IPS-18a (cell line): ENCODE results near the gene MRPS18B.

Experiments used
- H3K27ac ChIP-seq: one replicate; pipeline ENCODE4 v1.5.1; 2013; ENCODE audit warnings: low read length
- H3K27me3 ChIP-seq: one replicate; pipeline ENCODE4 v1.6.1; 2013; ENCODE audit warnings: mild to moderate bottlenecking, low read length; ENCODE audit not compliant: control insufficient read depth, insufficient read depth
- H3K36me3 ChIP-seq: one replicate; pipeline ENCODE4 v1.6.1; 2013; ENCODE audit warnings: low read depth, low read length; ENCODE audit not compliant: control insufficient read depth
- H3K4me1 ChIP-seq: one replicate; pipeline ENCODE4 v1.6.1; 2013; ENCODE audit warnings: low read depth, low read length; ENCODE audit not compliant: control insufficient read depth
- H3K4me3 ChIP-seq: one replicate; pipeline ENCODE4 v1.5.1; 2013; ENCODE audit warnings: low read length
- H3K9ac ChIP-seq: one replicate; pipeline ENCODE4 v1.6.1; 2013; ENCODE audit warnings: mild to moderate bottlenecking, low read length, moderate library complexity
- H3K9me3 ChIP-seq: one replicate; pipeline ENCODE4 v1.6.1; 2013; ENCODE audit warnings: low read depth, low read length; ENCODE audit not compliant: control insufficient read depth

MRPS18B gene

DNA sequence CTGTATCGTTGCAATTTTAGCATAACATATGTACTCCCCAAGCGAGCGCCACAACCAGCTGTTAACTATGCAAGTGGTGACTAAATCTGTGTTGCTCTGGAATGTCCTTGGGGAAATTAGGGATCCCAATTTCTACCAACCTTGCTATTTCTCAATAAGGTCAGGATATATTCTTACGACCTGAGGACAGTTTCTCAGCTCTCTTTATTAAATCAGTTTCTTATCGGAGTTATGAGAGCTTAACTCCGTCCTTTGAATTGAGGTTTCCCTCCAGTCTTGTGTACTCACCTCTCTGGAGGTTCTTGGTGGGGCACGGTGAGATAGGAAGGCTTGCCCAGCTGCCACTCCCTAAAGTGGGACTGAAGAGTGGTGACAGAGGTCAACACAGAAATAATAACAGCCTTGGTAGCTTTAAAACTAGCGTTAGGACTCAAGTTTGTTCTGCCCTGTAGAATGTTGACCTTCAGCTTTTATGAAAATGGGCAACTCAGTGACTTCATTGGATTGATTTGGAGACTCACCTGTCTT lies 694 bp downstream of the MRPS18B start:
- peak overlapping the region; percentile 93 for H3K9ac ChIP-seq
- H3K27me3 ChIP-seq = no peaks in the 10 kb centered on the region
- H3K36me3 ChIP-seq = peaks cover 29% of the 10 kb centered on the region
- H3K9me3 ChIP-seq = no peaks in the 10 kb centered on the region
- peak overlapping the region; percentile 96 for H3K4me3 ChIP-seq
- peaks cover 10% of the 10 kb centered on the region for H3K4me1 ChIP-seq
- H3K27ac ChIP-seq = peak overlapping the region; percentile 97

DNA sequence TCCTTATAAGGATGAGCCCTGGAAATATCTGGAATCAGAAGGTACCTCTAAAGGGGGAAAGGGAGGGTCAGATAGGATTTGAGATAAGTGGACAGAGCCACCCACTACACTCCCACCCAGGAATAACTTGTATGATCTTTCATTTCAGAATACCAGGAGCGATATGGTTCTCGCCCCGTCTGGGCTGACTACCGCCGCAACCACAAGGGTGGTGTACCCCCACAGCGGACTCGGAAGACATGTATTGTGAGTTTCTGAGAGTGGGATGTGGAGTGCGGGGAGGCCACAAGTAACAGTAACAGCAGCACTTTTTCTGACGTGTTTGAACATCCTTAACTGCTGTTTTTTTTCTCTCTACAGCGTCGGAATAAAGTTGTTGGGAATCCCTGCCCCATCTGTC lies 1.9 kb downstream of the MRPS18B start:
- peaks cover under 1% of the 10 kb centered on the region for H3K4me1 ChIP-seq
- no peaks in the 10 kb centered on the region for H3K27me3 ChIP-seq
- H3K36me3 ChIP-seq = peaks cover 36% of the 10 kb centered on the region
- no peaks in the 10 kb centered on the region for H3K9me3 ChIP-seq
- no peak overlapping the region for H3K27ac ChIP-seq
- no peak overlapping the region for H3K9ac ChIP-seq
- H3K4me3 ChIP-seq = no peak overlapping the region

DNA sequence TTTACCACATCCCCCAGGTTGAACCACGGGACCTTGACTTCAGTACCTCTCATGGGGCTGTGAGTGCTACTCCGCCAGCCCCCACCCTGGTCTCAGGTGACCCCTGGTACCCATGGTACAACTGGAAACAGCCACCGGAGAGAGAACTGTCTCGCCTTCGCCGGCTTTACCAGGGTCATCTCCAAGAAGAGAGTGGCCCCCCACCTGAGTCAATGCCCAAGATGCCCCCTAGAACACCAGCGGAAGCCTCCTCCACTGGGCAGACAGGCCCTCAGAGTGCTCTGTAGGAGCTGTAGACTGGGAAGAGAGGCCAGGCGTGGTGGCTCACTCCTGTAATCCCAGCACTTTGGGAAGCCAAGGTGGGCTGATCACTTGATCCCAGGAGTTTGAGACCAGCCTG lies 7.9 kb downstream of the MRPS18B start:
- Histone ChIP-seq H3K9me3 (no peaks in the 10 kb centered on the region), H3K36me3 (peaks cover 55% of the 10 kb centered on the region), H3K27ac (no peak overlapping the region), H3K4me1 (peaks cover 14% of the 10 kb centered on the region), H3K27me3 (no peaks in the 10 kb centered on the region), H3K4me3 (no peak overlapping the region), H3K9ac (no peak overlapping the region)

DNA sequence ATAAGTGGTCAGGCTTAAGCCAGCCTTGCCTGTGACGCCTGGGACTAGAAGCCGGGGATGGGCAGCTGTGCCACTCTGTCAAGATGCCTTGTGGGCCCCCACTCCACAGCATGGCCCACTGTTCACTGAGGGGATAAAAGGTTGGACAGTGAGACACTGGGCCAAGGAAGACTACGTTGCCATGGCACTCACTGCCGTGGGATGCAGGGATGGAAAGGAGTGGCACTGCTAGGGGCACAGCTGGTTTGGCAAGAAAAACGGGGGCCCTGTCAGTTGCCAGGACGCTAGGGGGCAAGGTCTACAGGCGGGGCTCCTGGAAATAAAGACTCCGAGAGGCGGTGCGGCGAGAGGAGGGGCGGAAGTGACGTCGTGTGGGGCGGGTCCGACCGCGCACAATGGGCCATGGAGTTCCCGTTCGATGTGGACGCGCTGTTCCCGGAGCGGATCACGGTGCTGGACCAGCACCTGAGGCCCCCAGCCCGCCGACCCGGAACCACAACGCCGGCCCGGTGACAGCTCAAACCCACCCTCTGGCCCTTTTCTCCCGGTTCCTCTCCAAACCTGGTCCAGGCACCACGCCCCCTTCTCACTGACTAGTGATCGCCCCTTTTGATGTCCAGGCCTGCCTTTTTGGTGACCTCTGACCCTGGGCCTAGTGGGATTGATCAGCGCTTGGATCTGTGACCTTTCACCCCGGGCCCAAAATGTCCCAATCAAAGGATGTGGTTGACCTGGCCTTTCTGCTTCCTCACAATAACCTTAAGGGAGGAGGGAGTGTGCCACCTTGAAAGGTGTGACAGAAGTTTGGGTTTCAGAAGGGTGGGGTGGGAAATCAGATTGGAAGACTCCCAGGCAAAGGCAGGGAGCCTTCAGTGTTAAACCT lies 9.1 kb downstream of the MRPS18B start, which contains the start of gene ATAT1:
Gene ATAT1, plus strand, starts transcription at position 391 of the 883 bp plus-strand sequence.
- H3K36me3 ChIP-seq = peaks cover 52% of the 10 kb centered on the region
- H3K27me3 ChIP-seq = no peaks in the 10 kb centered on the region
- H3K4me3 ChIP-seq = peak within 1 kb of the TSS; percentile 88
- H3K4me1 ChIP-seq = peaks cover 14% of the 10 kb centered on the region
- no peaks in the 10 kb centered on the region for H3K9me3 ChIP-seq
- peak within 1 kb of the TSS; percentile 55 for H3K27ac ChIP-seq
- peak within 1 kb of the TSS; percentile 76 for H3K9ac ChIP-seq

DNA sequence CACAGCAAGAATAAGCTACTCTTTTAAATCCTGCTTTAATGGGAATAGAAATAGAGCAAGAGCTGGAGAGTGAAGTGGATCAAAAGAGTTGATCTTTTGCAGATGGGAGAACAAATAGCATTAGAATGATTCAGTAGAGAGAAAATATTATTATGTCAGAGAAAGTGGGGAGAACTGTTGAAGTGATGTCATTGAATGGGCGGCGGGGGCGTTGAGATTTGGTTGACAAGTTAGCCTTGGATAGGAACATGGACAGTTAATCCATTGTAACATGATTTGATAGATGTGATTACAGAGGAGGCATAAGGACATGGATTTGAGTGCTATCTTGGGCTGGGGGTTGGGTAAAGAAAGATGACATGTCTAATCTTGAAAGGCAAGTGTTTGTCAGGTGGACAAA lies 18.2 kb downstream of the MRPS18B start:
- peaks cover 28% of the 10 kb centered on the region for H3K36me3 ChIP-seq

DNA sequence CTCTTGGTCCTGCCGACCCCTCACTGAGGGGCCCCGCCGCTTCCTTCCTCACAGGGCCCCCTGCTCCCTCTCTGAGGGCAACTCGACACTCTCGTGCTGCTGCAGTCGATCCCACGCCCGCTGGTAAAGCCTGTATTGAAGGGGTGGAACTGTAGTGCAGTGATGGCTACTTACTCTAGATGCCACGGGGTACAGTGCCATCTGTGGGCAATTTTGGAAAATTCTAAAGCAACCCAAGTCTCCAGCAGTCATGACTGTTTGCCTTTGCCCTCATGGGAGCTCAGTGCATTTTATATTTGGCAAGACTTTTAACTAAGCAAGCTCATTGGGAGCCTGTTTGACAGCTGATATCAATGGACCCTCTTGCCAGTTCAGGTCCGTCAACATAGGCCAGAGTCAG lies 22.8 kb downstream of the MRPS18B start:
- no peaks in the 10 kb centered on the region for H3K27me3 ChIP-seq
- H3K4me1 ChIP-seq = no peaks in the 10 kb centered on the region
- H3K9me3 ChIP-seq = no peaks in the 10 kb centered on the region
- H3K4me3 ChIP-seq = no peak overlapping the region
- no peak overlapping the region for H3K27ac ChIP-seq
- H3K9ac ChIP-seq = no peak overlapping the region
- H3K36me3 ChIP-seq = peaks cover 26% of the 10 kb centered on the region

More for the DNA sequence above, 18.2 kb downstream of the MRPS18B start:
- no peak overlapping the region for H3K4me3 ChIP-seq
- no peaks in the 10 kb centered on the region for H3K4me1 ChIP-seq
- H3K9me3 ChIP-seq = no peaks in the 10 kb centered on the region
- H3K9ac ChIP-seq = no peak overlapping the region
- no peak overlapping the region for H3K27ac ChIP-seq
- no peaks in the 10 kb centered on the region for H3K27me3 ChIP-seq

DNA sequence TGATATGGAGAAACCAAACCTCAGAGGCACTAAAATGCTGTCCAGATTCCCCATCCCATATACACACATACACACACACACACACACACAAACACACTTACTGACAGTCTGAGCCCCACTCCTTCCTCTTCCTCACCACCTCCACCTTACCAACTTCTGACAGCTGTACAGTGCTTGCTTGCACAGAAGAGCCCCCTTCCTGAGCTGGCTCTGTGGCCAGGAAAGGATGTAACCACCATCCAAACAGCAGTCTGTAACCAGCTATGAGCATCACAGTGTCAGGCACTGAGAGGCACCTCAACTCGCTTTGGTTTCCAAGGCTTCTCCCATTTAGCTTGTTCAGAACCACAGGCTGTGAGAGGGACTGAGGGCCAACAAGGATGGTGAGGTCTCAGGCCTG lies 23.4 kb downstream of the MRPS18B start:
- no peaks in the 10 kb centered on the region for H3K27me3 ChIP-seq
- no peak overlapping the region for H3K27ac ChIP-seq
- no peaks in the 10 kb centered on the region for H3K4me1 ChIP-seq
- H3K9ac ChIP-seq = no peak overlapping the region
- H3K9me3 ChIP-seq = no peaks in the 10 kb centered on the region
- peaks cover 27% of the 10 kb centered on the region for H3K36me3 ChIP-seq
- H3K4me3 ChIP-seq = no peak overlapping the region

DNA sequence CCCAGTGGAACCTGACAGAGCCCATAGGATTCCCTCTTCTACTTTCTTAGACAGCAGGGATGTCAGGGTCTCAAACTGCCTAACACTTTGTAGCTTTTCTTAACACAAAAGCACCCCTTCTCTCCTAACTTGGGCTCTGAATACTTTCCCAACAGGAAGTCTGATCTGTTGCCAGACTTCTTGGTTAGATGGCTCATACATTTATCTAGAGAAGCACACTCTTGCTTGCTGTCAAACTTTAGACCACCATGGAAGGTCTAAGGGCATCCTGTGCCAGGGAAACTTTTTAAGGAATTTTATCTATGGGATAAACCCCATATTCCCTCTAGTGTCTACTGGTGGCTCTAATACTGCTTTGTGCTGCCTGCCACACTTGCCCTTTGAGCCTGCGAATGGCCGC lies 26.0 kb downstream of the MRPS18B start:
- H3K9ac ChIP-seq = no peak overlapping the region

DNA sequence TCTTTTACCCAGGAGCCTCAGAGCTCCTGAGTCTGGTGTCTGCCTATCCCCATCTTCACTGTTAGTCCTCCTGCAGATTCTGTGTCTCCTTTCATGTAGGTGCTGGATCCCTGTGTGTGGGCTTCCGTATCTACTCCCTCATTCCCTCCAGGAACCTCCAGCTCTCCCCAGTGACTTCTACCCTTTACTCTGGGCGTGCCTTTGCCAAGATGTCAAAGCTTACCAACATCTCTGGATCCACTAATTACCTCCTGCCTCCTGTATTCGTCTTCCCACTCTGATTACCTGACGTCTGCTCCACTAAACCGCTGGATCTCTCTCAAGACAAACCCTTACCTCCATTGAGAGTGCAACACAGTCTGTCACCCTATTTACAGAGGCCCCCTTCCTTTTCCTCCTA lies 27.1 kb downstream of the MRPS18B start:
- Histone ChIP-seq H3K36me3 (peaks cover 25% of the 10 kb centered on the region), H3K27ac (no peak overlapping the region), H3K4me1 (peaks cover 8% of the 10 kb centered on the region), H3K9ac (no peak overlapping the region), H3K27me3 (no peaks in the 10 kb centered on the region), H3K9me3 (no peaks in the 10 kb centered on the region), H3K4me3 (no peak overlapping the region)

More for the DNA sequence above, 26.0 kb downstream of the MRPS18B start:
- H3K27ac ChIP-seq = no peak overlapping the region
- H3K36me3 ChIP-seq = peaks cover 27% of the 10 kb centered on the region
- peaks cover 8% of the 10 kb centered on the region for H3K4me1 ChIP-seq
- no peak overlapping the region for H3K4me3 ChIP-seq
- H3K27me3 ChIP-seq = no peaks in the 10 kb centered on the region
- no peaks in the 10 kb centered on the region for H3K9me3 ChIP-seq

DNA sequence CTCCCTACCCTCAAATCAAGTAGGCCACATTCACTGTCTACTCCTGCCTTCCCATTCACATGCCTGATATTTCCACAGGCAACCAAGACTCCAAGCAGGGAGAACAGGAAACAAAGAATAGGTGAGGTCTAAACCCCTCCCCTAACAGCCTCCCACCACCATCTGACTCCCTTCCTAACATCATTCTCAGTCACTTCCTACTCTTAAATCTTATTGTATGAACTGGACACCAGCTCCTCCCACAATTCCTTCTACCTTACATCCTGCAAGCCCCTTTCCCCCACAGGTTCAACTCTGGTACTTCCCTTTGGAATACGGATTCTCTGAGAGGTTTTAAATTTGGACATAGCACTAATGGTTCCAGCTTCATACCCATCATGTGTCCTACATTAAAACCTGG lies 28.3 kb downstream of the MRPS18B start:
- Histone ChIP-seq H3K9ac (no peak overlapping the region), H3K27me3 (no peaks in the 10 kb centered on the region), H3K4me3 (peak overlapping the region; percentile 81), H3K4me1 (peaks cover 8% of the 10 kb centered on the region), H3K36me3 (peaks cover 15% of the 10 kb centered on the region), H3K27ac (no peak overlapping the region), H3K9me3 (no peaks in the 10 kb centered on the region)

DNA sequence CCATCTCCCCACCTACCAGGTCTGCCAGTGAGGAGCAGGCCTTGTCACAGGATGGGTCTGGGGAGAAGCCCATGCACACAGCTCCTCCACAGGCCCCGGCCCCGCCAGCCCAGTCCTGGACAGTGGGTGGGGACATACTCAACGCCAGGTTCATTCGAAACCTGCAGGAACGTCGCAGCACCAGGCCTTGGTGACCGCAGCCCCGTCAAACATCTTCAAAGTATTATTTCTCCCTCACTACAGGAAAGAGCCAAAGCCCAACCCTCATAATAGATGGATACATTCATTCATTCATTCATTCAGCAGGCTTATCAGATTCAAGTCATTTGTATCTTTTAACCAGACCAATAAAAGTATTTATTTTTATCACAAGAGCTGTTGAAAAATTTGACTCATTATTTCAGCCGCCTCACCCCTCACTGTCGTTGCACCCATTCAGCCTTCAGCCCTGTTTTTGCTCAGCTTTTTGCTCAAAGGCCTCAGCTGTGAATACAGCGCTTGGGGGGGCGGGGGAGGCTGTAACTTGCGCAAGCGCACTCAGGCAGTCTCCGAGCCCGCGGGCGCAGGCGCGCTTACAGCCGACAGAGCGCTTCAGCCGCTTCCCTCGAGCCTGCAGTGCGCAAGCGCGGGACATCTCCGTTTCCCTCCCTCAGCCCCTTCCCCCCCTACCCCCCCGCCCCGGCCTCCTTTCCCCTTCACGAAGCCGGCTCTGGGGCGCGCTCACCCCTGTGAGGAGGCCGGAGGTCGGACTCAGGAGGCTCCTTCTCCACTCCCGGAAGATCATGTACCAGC lies 29.0 kb downstream of the MRPS18B start, which contains the start of gene C6orf136:
Gene C6orf136, plus strand, starts transcription at position 684 of the 792 bp plus-strand sequence. Its CDS starts 99 bp downstream, at position 783.
- peak within 1 kb of the TSS; percentile 31 for H3K27ac ChIP-seq
- H3K4me1 ChIP-seq = peaks cover 8% of the 10 kb centered on the region
- H3K27me3 ChIP-seq = no peaks in the 10 kb centered on the region
- H3K36me3 ChIP-seq = peaks cover 16% of the 10 kb centered on the region
- H3K9ac ChIP-seq = peak within 1 kb of the TSS; percentile 84
- no peaks in the 10 kb centered on the region for H3K9me3 ChIP-seq
- peak within 1 kb of the TSS; percentile 81 for H3K4me3 ChIP-seq
